Activated CD4-positive, alpha-beta T cell treated with anti-CD3 and anti-CD28 coated beads for 1 hour (primary cell): Measurements from ENCODE around the gene PRDM8.
"Not testable (repeated sequence)": the region's sequence is repeated elsewhere in the genome, so short reads cannot be mapped to it uniquely, and the experiment has no call there.

Experiments
- DNase-seq: peaks from one replicate; pipeline ENCODE4 v3.0.0-alpha.2; 2020

The PRDM8 gene

GRCh38 chr4:80231180-80231579 lies 33.9 kb downstream of the PRDM8 start:
- DNase-seq = no peak

GRCh38 chr4:80232707-80233370 lies 35.5 kb downstream of the PRDM8 start:
- no peak for DNase-seq

GRCh38 chr4:80233390-80233789 lies 36.1 kb downstream of the PRDM8 start:
- no peak for DNase-seq

GRCh38 chr4:80235451-80235850 lies 38.1 kb downstream of the PRDM8 start:
- DNase-seq = no peak

- DNase-seq = no peak
These were observed 40.7 kb downstream of the PRDM8 start for GRCh38 chr4:80237992-80238391.

- DNase-seq = no peak
These were observed 42.3 kb downstream of the PRDM8 start for GRCh38 chr4:80239480-80240150.

- DNase-seq = no peak
These were observed 43.7 kb downstream of the PRDM8 start for GRCh38 chr4:80240976-80241375.

GRCh38 chr4:80243274-80244018 lies 46.1 kb downstream of the PRDM8 start:
- no peak for DNase-seq

- DNase-seq = not testable (repeated sequence)
These were observed 50.2 kb downstream of the PRDM8 start for GRCh38 chr4:80247484-80247883.

GRCh38 chr4:80249144-80249543 lies 51.8 kb downstream of the PRDM8 start:
- no peak for DNase-seq

GRCh38 chr4:80252427-80252826 lies 55.1 kb downstream of the PRDM8 start:
- DNase-seq = no peak

GRCh38 chr4:80252953-80253352 lies 55.6 kb downstream of the PRDM8 start:
- DNase-seq = no peak

GRCh38 chr4:80253510-80253909 lies 56.2 kb downstream of the PRDM8 start:
- DNase-seq = no peak
